Activated CD4-positive, CD25-positive, alpha-beta regulatory T cell (primary cell): ENCODE data around the gene OSBPL1A.

Source experiments
- DNase-seq, 4 experiments: peaks; one replicate each; lab custom pipeline; 2025; lab: John Stamatoyannopoulos, UW

The OSBPL1A gene

GRCh38 chr18:24219561-24220317 is 177.9 kb downstream of the OSBPL1A start:
- no peak for DNase-seq

GRCh38 chr18:24214913-24215312 is 182.7 kb downstream of the OSBPL1A start:
- DNase-seq, result no peak

GRCh38 chr18:24214144-24214543 is 183.5 kb downstream of the OSBPL1A start:
- no peak for DNase-seq

- DNase-seq, result no peak
Measured at GRCh38 chr18:24212939-24213338, 184.7 kb downstream of the OSBPL1A start.

- DNase-seq, result no peak
Measured at GRCh38 chr18:24209558-24209957, 188.1 kb downstream of the OSBPL1A start.

- no peak for DNase-seq
Measured at GRCh38 chr18:24208270-24209035, 189.2 kb downstream of the OSBPL1A start.

- DNase-seq, result no peak
Measured at GRCh38 chr18:24204904-24205303, 192.7 kb downstream of the OSBPL1A start.

GRCh38 chr18:24201699-24202687 is 195.6 kb downstream of the OSBPL1A start:
- no peak for DNase-seq

- DNase-seq, result no peak
Measured at GRCh38 chr18:24200494-24201290, 196.9 kb downstream of the OSBPL1A start.

- no peak for DNase-seq
Measured at GRCh38 chr18:24199372-24199962, 198.2 kb downstream of the OSBPL1A start.

- no peak for DNase-seq
Measured at GRCh38 chr18:24198461-24198860, 199.2 kb downstream of the OSBPL1A start.

- DNase-seq, result no peak
Measured at GRCh38 chr18:24197412-24197811, 200.2 kb downstream of the OSBPL1A start.

GRCh38 chr18:24196764-24197163 is 200.9 kb downstream of the OSBPL1A start:
- DNase-seq, result no peak

GRCh38 chr18:24195296-24196053 is 202.1 kb downstream of the OSBPL1A start:
- no peak for DNase-seq

GRCh38 chr18:24190590-24190989 is 207.0 kb downstream of the OSBPL1A start:
- DNase-seq, result no peak

- no peak for DNase-seq
Measured at GRCh38 chr18:24189664-24190346, 207.8 kb downstream of the OSBPL1A start.

- DNase-seq, result no peak
Measured at GRCh38 chr18:24189007-24189528, 208.6 kb downstream of the OSBPL1A start.

- DNase-seq, result no peak
Measured at GRCh38 chr18:24188120-24188519, 209.5 kb downstream of the OSBPL1A start.

GRCh38 chr18:24187689-24188088 is 209.9 kb downstream of the OSBPL1A start:
- no peak for DNase-seq
